SK-N-MC (cell line): Measurements from ENCODE around the gene TRPV2.

Experiments used
- FOXP2 ChIP-seq: optimal IDR thresholded peaks from 2 replicates; pipeline ENCODE3; 2011; ENCODE audit warnings: mild to moderate bottlenecking, moderate library complexity; ENCODE audit not compliant: insufficient read depth; ENCODE audit errors: extremely low read length, control extremely low read depth
- POLR2AphosphoS5 ChIP-seq: IDR thresholded peaks from 2 replicates; pipeline ENCODE4 v1.6.1; 2012; ENCODE audit warnings: mild to moderate bottlenecking, low read depth, low read length, borderline replicate concordance

- no peak for TF ChIP-seq POLR2AphosphoS5
- no peak for TF ChIP-seq FOXP2
These were observed 21.7 kb downstream of the TRPV2 start for GRCh38 chr17:16437083-16437482.
